ENCODE measurements around the gene CRB2. TPM values are rescaled to one million over a fixed set of nuclear protein-coding genes. Genes with fewer than 3 reads are reported as not detected.

The CRB2 gene
- total RNA-seq, 1 experiment from 2014 or later: 0.07 TPM

DNA sequence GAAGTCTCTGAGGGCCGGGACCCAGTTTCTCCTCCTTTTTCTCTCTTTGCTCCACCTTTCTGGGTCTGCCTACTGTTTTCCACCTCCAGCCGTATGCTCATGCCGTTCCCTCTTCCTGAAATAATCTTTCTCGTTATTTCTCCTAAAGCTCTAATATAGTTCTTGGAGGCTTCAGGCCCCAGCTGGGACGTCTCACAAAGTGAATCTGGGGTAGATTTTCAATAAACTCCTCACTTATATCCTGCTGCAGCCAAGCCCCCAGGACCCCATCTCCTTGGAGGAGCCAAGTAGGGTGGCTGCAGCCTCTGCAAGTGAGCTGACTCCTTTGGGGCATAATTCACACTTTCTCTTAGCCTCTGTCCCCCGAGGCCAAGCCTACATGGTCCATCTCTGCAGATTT is 14.2 kb upstream of the CRB2 start:
- H3K4me2 ChIP-seq (ENCODE audit: low read length): no peak overlapping the region
- TF ChIP-seq POLR2A (IDR thresholded peaks at IDR 0.05; ENCODE audit: borderline replicate concordance, extremely low read depth, insufficient read depth, insufficient read length) (no peak), JUND (IDR thresholded peaks at IDR 0.05) (no peak), SIN3A (IDR thresholded peaks at IDR 0.05; ENCODE audit: low read depth) (no peak), FOSL1 (IDR thresholded peaks at IDR 0.05; ENCODE audit: low read depth) (no peak), ELF1 (IDR thresholded peaks at IDR 0.05; ENCODE audit: borderline replicate concordance, low read depth) (no peak), EZH2 (IDR thresholded peaks at IDR 0.05) (no peak), SRF (IDR thresholded peaks at IDR 0.05; ENCODE audit: low read depth) (no peak)
- TF ChIP-seq, protein P1, sequence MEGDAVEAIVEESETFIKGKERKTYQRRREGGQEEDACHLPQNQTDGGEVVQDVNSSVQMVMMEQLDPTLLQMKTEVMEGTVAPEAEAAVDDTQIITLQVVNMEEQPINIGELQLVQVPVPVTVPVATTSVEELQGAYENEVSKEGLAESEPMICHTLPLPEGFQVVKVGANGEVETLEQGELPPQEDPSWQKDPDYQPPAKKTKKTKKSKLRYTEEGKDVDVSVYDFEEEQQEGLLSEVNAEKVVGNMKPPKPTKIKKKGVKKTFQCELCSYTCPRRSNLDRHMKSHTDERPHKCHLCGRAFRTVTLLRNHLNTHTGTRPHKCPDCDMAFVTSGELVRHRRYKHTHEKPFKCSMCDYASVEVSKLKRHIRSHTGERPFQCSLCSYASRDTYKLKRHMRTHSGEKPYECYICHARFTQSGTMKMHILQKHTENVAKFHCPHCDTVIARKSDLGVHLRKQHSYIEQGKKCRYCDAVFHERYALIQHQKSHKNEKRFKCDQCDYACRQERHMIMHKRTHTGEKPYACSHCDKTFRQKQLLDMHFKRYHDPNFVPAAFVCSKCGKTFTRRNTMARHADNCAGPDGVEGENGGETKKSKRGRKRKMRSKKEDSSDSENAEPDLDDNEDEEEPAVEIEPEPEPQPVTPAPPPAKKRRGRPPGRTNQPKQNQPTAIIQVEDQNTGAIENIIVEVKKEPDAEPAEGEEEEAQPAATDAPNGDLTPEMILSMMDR (IDR thresholded peaks at IDR 0.05 in 2 of 3, conservative IDR thresholded peaks at IDR 0.05 in 1 of 3; ENCODE audit: borderline replicate concordance in 1 of 3, insufficient read depth in 1 of 3, low read depth in 2 of 3, low read length in 2 of 3): no peak
- H3K9me2 ChIP-seq (ENCODE audit: insufficient read depth): no peaks in the 10 kb centered on the region
- DNase-seq (ENCODE audit: low read depth, low spot score) (no peak), ATAC-seq (no peak)
- intact Hi-C loops (cut with micrococcal nuclease): loop anchor here (10.0 kb wide), 1 partner anchor 987 kb away; no protein-coding TSS in a partner anchor
- BruUV-seq (replicated peaks): no TSS peak
- H2AFZ ChIP-seq (ENCODE audit: low read depth, low read length, poor library complexity, severe bottlenecking): no peak overlapping the region
- H3K79me2 ChIP-seq (ENCODE audit: insufficient read depth, low read length): no peaks in the 10 kb centered on the region
- no peaks in the 10 kb centered on the region for H3K36me3 ChIP-seq (ENCODE audit: control insufficient read depth in 1 of 2, insufficient read depth in 2 of 2, low read length in 2 of 2)
- RAD21 ChIA-PET (ENCODE audit: low non-redundant PET in 1 of 2, low total read pairs in 2 of 2, uncharacterized antibody in 2 of 2, unreplicated experiment in 2 of 2): no interaction called here
- peaks cover 5 to 14% of the 10 kb centered on the region in 2 experiments; a peak in 3 of 4 replicates for H3K4me1 ChIP-seq (ENCODE audit: control insufficient read depth in 1 of 2, insufficient read depth in 2 of 2, low read length in 2 of 2)
- H3K9ac ChIP-seq (ENCODE audit: low read length): no peak overlapping the region
- H4K20me1 ChIP-seq (ENCODE audit: insufficient read depth): no peaks in the 10 kb centered on the region
- H3K4me3 ChIP-seq (replicated peaks in 1 of 2; ENCODE audit: low read depth in 1 of 2, low read length in 2 of 2): no peak overlapping the region
- POLR2A ChIA-PET: no interaction called here
- CTCF ChIA-PET: no interaction called here
- no peaks in the 10 kb centered on the region for H3K27me3 ChIP-seq (ENCODE audit: insufficient read depth, low read length)
- H3K9me3 ChIP-seq (ENCODE audit: control insufficient read depth in 1 of 2, insufficient read depth in 1 of 2, low read depth in 1 of 2, low read length in 2 of 2): no peaks in the 10 kb centered on the region
- no peak overlapping the region for H3K27ac ChIP-seq (ENCODE audit: low read depth, low read length)

DNA sequence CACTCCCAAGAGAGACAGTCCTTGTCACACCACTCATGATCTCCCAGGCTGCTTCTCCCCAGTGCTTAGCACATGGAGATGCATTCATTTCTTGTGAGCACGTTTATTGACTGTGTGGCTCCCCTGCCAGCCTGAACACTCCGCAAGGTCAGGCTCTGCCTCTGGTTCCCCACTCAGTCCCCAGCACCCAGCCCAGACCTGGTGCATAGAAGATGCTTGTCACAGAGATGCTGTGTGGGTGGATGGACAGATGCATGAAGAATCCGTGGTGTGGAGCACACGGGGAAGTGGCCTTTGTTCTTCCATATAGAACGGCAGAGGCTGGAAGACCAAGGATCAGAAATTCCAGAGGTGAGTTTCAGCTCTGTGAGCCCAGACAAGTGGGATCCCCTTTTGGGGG is 13.8 kb upstream of the CRB2 start:
- DNase-seq (ENCODE audit: low read depth, low spot score): no peak
- ChIA-PET POLR2A (no interaction called here), RAD21 (ENCODE audit: low non-redundant PET in 1 of 2, low total read pairs in 2 of 2, uncharacterized antibody in 2 of 2, unreplicated experiment in 2 of 2) (no interaction called here), CTCF (no interaction called here)
- H2AFZ ChIP-seq (ENCODE audit: low read depth, low read length, poor library complexity, severe bottlenecking): no peak overlapping the region
- no peak overlapping the region for H3K4me3 ChIP-seq (replicated peaks in 1 of 2; ENCODE audit: low read depth in 1 of 2, low read length in 2 of 2)
- BruUV-seq (replicated peaks): no TSS peak
- TF ChIP-seq EZH2phosphoT487 (IDR thresholded peaks at IDR 0.05; ENCODE audit: borderline replicate concordance) (no peak), RAD21 (IDR thresholded peaks at IDR 0.05; ENCODE audit: low read depth) (no peak), POLR2A (IDR thresholded peaks at IDR 0.05; ENCODE audit: borderline replicate concordance, extremely low read depth, insufficient read depth, insufficient read length) (no peak), ZNF274 (IDR thresholded peaks at IDR 0.05; ENCODE audit: low read depth, low read length) (no peak), SIN3A (IDR thresholded peaks at IDR 0.05; ENCODE audit: low read depth) (no peak), POLR2AphosphoS5 (IDR thresholded peaks at IDR 0.05; ENCODE audit: low read depth, low read length) (no peak)
- TF ChIP-seq, protein P1 (IDR thresholded peaks at IDR 0.05 in 2 of 3, conservative IDR thresholded peaks at IDR 0.05 in 1 of 3; ENCODE audit: borderline replicate concordance in 1 of 3, insufficient read depth in 1 of 3, low read depth in 2 of 3, low read length in 2 of 3): no peak
- TF ChIP-seq, protein P2, sequence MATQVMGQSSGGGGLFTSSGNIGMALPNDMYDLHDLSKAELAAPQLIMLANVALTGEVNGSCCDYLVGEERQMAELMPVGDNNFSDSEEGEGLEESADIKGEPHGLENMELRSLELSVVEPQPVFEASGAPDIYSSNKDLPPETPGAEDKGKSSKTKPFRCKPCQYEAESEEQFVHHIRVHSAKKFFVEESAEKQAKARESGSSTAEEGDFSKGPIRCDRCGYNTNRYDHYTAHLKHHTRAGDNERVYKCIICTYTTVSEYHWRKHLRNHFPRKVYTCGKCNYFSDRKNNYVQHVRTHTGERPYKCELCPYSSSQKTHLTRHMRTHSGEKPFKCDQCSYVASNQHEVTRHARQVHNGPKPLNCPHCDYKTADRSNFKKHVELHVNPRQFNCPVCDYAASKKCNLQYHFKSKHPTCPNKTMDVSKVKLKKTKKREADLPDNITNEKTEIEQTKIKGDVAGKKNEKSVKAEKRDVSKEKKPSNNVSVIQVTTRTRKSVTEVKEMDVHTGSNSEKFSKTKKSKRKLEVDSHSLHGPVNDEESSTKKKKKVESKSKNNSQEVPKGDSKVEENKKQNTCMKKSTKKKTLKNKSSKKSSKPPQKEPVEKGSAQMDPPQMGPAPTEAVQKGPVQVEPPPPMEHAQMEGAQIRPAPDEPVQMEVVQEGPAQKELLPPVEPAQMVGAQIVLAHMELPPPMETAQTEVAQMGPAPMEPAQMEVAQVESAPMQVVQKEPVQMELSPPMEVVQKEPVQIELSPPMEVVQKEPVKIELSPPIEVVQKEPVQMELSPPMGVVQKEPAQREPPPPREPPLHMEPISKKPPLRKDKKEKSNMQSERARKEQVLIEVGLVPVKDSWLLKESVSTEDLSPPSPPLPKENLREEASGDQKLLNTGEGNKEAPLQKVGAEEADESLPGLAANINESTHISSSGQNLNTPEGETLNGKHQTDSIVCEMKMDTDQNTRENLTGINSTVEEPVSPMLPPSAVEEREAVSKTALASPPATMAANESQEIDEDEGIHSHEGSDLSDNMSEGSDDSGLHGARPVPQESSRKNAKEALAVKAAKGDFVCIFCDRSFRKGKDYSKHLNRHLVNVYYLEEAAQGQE (IDR thresholded peaks at IDR 0.05; ENCODE audit: low read depth): no peak
- no peaks in the 10 kb centered on the region; a peak in 1 of 4 replicates for H3K9me3 ChIP-seq (ENCODE audit: control insufficient read depth in 1 of 2, insufficient read depth in 1 of 2, low read depth in 1 of 2, low read length in 2 of 2)
- no peaks in the 10 kb centered on the region for H3K36me3 ChIP-seq (ENCODE audit: control insufficient read depth in 1 of 2, insufficient read depth in 2 of 2, low read length in 2 of 2)
- H3K9ac ChIP-seq (ENCODE audit: low read length): no peak overlapping the region
- no peaks in the 10 kb centered on the region for H4K20me1 ChIP-seq (ENCODE audit: insufficient read depth)
- no peaks in the 10 kb centered on the region for H3K79me2 ChIP-seq (ENCODE audit: insufficient read depth, low read length)
- ATAC-seq: no peak
- intact Hi-C loops (cut with micrococcal nuclease): loop anchor here (10.0 kb wide), 1 partner anchor 987 kb away; no protein-coding TSS in a partner anchor
- H3K9me2 ChIP-seq (ENCODE audit: insufficient read depth): no peaks in the 10 kb centered on the region
- peaks cover 5 to 14% of the 10 kb centered on the region in 2 experiments; a peak in 3 of 4 replicates for H3K4me1 ChIP-seq (ENCODE audit: control insufficient read depth in 1 of 2, insufficient read depth in 2 of 2, low read length in 2 of 2)
- H3K27me3 ChIP-seq (ENCODE audit: insufficient read depth, low read length): no peaks in the 10 kb centered on the region
- H3K4me2 ChIP-seq (ENCODE audit: low read length): no peak overlapping the region
- H3K27ac ChIP-seq (ENCODE audit: low read depth, low read length): no peak overlapping the region
